ENCODE data around the gene MAP7D2. TPM values are rescaled to one million over a fixed set of nuclear protein-coding genes. Genes with fewer than 3 reads are reported as not detected.
"Not testable (repeated sequence)": the region's sequence is repeated elsewhere in the genome, so short reads cannot be mapped to it uniquely, and the experiment has no call there.

MAP7D2 gene
- total RNA-seq, 1 experiment from 2014 or later = 0.11 TPM

DNA sequence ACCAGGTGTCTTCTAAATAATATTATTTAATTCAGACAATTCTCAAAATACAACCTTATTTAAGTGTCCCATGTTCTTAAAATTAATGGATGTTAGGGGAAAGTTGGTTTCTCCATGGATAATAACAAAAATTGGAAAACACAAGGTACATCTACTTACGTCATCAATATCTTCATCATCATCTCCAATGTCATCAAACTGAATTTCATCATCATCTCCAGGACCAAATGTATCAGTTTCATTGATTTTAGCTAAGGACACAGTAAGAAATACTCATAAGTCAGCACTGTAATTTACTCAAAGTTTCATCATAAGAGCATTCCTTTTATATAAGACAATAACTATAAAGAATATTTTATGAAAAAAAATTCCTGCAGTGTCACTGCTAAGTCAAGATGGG lies 13.7 kb upstream of the MAP7D2 start:
- DNase-seq (ENCODE audit: low read depth in 1 of 2, low spot score in 2 of 2) = no peak
- H3K4me1 ChIP-seq (replicated peaks) = no peaks in the 10 kb centered on the region
- peaks cover 27% of the 10 kb centered on the region for H3K36me3 ChIP-seq
- H3K4me3 ChIP-seq = no peak overlapping the region
- no peak overlapping the region for H3K27ac ChIP-seq
- H3K27me3 ChIP-seq (replicated peaks) = no peaks in the 10 kb centered on the region
- no peaks in the 10 kb centered on the region for H3K9me3 ChIP-seq (replicated peaks)

DNA sequence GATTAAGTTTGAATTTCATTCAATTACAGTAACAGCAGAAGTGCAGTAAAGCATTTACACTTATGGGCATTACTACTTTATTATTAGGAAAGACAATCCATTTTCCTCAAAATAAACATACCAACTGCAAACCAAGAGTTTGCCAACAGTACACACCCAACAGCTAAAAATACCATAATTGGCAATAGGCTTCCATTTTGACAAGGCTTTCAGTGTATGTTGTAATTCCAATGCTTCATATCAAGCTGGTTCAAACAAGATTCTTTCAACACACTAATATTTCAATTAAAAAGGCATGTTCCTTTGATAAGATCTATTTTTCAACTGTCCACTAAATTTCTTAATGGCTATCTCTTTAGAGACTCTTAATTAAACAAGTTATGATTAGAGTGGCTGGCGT lies 12.8 kb upstream of the MAP7D2 start:
- DNase-seq (ENCODE audit: low read depth in 1 of 2, low spot score in 2 of 2) = no peak
- Histone ChIP-seq H3K4me1 (replicated peaks) (no peaks in the 10 kb centered on the region), H3K4me3 (no peak overlapping the region), H3K36me3 (peaks cover 27% of the 10 kb centered on the region), H3K9me3 (replicated peaks) (no peaks in the 10 kb centered on the region), H3K27me3 (replicated peaks) (no peaks in the 10 kb centered on the region), H3K27ac (no peak overlapping the region)

DNA sequence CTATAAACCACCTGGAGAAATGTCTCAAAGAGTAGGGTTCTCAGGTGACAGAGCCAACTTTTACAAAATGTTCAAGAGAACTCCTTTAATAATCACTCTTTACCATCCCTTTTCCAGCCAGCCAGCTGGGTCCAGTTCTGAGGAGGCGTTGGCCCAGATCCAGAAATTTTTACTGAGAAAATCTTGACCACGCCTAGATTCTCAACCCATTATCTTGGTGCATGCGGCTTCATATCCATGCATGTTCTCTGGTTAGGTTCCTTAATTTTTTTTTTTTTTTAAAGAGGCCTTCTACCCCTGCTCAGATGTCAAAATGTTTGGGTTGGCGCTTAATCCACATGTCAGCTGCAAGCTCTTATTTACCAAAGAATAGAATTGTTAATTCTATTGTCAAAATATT lies 12.0 kb upstream of the MAP7D2 start:
- Histone ChIP-seq H3K27ac (no peak overlapping the region), H3K36me3 (peaks cover 26% of the 10 kb centered on the region), H3K9me3 (replicated peaks) (no peaks in the 10 kb centered on the region), H3K4me1 (replicated peaks) (no peaks in the 10 kb centered on the region), H3K27me3 (replicated peaks) (no peaks in the 10 kb centered on the region), H3K4me3 (no peak overlapping the region)
- no peak for DNase-seq (ENCODE audit: low read depth in 1 of 2, low spot score in 2 of 2)

- not testable (repeated sequence) for H3K27ac ChIP-seq; H3K27me3 ChIP-seq (replicated peaks); H3K4me1 ChIP-seq (replicated peaks); H3K4me3 ChIP-seq; H3K9me3 ChIP-seq (replicated peaks); DNase-seq (ENCODE audit: low read depth in 1 of 2, low spot score in 2 of 2)
- peaks cover 13% of the 10 kb centered on the region for H3K36me3 ChIP-seq
Measured at GRCh38 chrX:20127440-20127839, 10.7 kb upstream of the MAP7D2 start.

DNA sequence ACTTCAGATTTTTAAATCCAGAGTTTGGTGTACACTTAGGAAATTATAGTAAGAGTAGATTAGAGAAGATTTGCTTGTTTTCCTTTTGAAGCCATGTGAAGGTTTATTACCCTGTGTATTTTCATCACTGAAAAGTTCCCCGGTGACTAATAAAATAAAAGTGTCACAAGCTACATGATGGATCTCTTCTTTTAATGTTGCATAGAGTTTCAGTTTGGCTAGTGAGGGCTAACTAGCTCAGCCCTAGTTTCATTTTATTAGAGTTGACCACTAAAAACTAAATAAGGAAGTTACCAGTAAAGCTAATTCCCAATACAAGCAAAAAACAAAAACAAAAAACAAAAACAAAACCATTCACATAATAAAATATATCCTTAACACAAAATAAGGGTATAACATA lies 10.1 kb upstream of the MAP7D2 start:
- not testable (repeated sequence) for H3K4me3 ChIP-seq; H3K36me3 ChIP-seq; H3K4me1 ChIP-seq (replicated peaks); H3K27ac ChIP-seq; H3K9me3 ChIP-seq (replicated peaks); H3K27me3 ChIP-seq (replicated peaks); DNase-seq (ENCODE audit: low read depth in 1 of 2, low spot score in 2 of 2)

DNA sequence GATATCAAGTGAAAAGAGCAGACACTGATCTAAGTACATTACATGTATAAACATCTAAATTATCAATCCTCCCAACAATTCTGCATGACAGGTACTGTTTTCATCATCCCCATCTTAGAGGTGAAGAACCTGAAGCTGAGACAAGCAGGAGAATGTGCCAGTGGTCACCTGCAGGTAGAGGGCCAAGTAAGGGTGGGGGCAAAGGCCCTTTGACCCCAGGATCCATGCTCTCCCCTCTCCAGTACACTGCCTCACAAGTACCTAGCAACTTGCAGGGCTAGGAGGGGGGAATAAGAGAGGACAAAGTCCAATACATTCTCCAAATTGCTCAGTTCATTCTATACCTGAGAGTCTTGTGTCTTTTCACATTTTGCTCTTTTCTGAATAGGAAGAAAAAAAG lies 8.3 kb upstream of the MAP7D2 start:
- DNase-seq (ENCODE audit: low read depth in 1 of 2, low spot score in 2 of 2) = no peak
- no peaks in the 10 kb centered on the region for H3K4me1 ChIP-seq (replicated peaks)
- H3K27me3 ChIP-seq (replicated peaks) = no peaks in the 10 kb centered on the region
- H3K9me3 ChIP-seq (replicated peaks) = no peaks in the 10 kb centered on the region
- H3K27ac ChIP-seq = no peak overlapping the region
- no peaks in the 10 kb centered on the region for H3K36me3 ChIP-seq
- no peak overlapping the region for H3K4me3 ChIP-seq

- no peak for DNase-seq (ENCODE audit: low read depth in 1 of 2, low spot score in 2 of 2)
- Histone ChIP-seq H3K36me3 (no peaks in the 10 kb centered on the region), H3K4me3 (no peak overlapping the region), H3K27ac (no peak overlapping the region), H3K27me3 (replicated peaks) (0 out of 2 replicates have a peak, but pooled peaks cover 5% of the 10 kb centered on the region), H3K9me3 (replicated peaks) (no peaks in the 10 kb centered on the region), H3K4me1 (replicated peaks) (no peaks in the 10 kb centered on the region)
Measured at GRCh38 chrX:20118065-20118824, 1.5 kb upstream of the MAP7D2 start.

DNA sequence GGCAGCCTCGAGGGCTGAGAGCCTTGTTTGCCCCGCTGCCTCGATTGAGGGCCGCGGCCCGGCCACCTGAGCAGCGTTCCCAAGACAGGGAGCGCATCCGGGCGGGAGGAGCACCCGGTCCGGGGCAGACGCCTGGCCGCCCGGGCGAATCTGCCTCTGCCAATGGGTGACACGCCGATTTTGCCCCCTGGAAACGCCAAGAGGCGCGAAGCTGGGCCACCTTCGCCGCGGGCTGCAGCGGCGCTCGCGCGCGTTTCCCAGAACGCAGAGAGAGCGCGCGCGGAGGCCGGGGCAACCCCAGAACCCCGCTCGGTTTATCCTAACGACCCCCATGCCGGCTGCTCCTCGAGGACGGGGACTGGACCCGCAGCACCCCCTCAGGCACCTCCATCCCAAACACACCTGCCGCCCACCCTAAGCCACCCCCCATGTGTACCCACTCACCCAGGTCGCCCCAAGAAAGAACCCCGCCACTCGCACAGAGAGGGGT lies 575 bp downstream of the MAP7D2 start:
- Histone ChIP-seq H3K4me3 (no peak overlapping the region), H3K36me3 (no peaks in the 10 kb centered on the region), H3K27ac (no peak overlapping the region)

DNA sequence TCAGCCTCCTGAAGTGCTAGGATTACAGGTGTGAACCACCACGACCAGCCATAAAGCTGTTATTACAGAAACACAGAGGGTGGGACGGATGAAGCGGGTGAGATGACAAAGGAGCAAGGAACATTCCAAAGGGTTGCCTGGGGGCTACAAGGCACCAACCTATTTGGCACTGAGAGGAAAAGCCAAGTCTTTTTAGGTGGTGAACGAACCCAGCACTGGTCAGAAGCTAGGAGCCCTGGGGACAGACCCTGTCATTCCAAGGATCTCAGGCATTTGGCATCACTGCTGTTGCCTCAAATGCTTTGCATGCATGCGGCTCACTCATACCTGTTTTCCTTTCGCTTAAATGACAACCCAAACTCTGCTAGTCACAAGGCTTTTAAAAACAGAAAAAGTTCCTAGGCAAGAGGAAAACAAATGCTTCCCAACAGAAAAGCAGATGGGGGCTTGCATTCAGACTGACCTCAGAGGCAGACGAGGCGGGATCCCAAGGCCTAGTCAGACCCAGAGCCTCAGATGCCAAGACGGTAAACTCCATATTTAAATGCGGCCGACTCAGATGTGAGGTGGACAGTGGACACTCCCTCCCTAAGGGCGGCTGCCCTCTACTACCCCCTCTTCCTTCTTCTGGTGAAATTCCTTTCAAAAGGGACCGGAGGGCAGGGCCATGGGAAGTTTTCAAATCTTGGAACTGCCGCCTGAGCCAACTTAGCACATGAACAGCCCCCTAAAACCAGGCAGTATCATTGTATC lies 4.5 kb downstream of the MAP7D2 start:
- H3K36me3 ChIP-seq = no peaks in the 10 kb centered on the region
- 0 out of 2 replicates have a peak, but pooled peaks cover 5% of the 10 kb centered on the region for H3K27me3 ChIP-seq (replicated peaks)
- no peaks in the 10 kb centered on the region for H3K4me1 ChIP-seq (replicated peaks)
- no peak overlapping the region for H3K27ac ChIP-seq
- no peaks in the 10 kb centered on the region for H3K9me3 ChIP-seq (replicated peaks)
- DNase-seq (ENCODE audit: low read depth in 1 of 2, low spot score in 2 of 2) = no peak
- H3K4me3 ChIP-seq = no peak overlapping the region

More for the DNA sequence above, 575 bp downstream of the MAP7D2 start:
- DNase-seq (ENCODE audit: low read depth in 1 of 2, low spot score in 2 of 2) = no peak
- Histone ChIP-seq H3K4me1 (replicated peaks) (no peaks in the 10 kb centered on the region), H3K9me3 (replicated peaks) (no peaks in the 10 kb centered on the region), H3K27me3 (replicated peaks) (0 out of 2 replicates have a peak, but pooled peaks cover 5% of the 10 kb centered on the region)

DNA sequence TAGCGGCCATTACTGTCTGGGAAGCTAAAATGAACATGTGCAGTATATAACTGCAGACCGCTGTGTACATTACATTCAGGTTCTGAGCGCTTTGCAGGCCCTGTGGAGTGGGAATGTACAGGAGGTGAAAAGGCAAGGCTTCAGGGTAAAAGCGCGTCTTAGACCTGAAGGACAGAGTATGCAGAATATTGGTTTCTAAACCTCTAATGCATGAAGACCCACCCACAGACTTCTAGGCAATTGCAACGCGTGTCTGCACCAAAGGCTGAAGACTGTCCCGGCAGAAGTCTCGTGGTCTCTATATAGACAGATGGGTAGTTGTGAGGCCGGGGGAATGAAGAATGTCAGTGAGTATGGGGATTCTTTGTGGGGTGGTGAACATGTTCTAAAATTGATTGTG lies 5.4 kb downstream of the MAP7D2 start:
- DNase-seq (ENCODE audit: low read depth in 1 of 2, low spot score in 2 of 2) = no peak
- Histone ChIP-seq H3K27me3 (replicated peaks) (no peaks in the 10 kb centered on the region), H3K27ac (no peak overlapping the region), H3K36me3 (no peaks in the 10 kb centered on the region), H3K4me1 (replicated peaks) (no peaks in the 10 kb centered on the region), H3K4me3 (no peak overlapping the region), H3K9me3 (replicated peaks) (no peaks in the 10 kb centered on the region)

DNA sequence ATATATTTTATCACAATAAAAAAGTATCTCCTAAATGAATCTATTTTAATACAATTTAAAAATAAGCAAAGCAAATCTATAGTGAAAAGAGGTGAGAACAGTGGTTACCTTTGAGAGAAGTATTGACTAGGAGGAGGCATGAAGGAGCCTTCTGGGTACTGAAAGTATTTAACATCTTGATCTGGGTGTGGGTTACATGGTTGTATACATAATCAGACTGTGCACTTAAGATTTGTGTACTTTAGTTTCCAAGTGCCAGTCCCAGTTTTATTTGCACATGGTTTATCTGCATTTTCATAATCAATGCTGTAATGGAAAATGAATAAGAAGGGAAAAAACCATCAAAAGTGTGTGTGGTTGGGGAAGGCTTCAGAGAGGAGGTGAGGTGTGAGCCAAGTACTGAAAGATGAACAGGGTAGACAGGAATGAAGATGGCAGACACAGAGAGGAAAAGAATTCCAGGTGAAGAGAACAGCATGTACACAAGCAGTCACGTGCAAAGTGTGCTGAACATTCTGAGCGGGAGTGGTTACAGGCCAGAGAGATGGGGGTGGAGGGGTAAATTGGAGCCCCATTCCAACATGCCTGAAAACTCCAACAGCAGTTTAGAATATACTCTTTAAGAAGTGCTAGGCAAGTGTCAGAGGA lies 14.6 kb downstream of the MAP7D2 start:
- no peak overlapping the region for H3K4me3 ChIP-seq
- DNase-seq (ENCODE audit: low read depth in 1 of 2, low spot score in 2 of 2) = no peak
- H3K27me3 ChIP-seq (replicated peaks) = no peaks in the 10 kb centered on the region
- no peaks in the 10 kb centered on the region for H3K9me3 ChIP-seq (replicated peaks)
- H3K27ac ChIP-seq = no peak overlapping the region
- H3K36me3 ChIP-seq = no peaks in the 10 kb centered on the region
- H3K4me1 ChIP-seq (replicated peaks) = no peaks in the 10 kb centered on the region

- H3K27me3 ChIP-seq (replicated peaks) = no peaks in the 10 kb centered on the region
- DNase-seq (ENCODE audit: low read depth in 1 of 2, low spot score in 2 of 2) = no peak
- H3K36me3 ChIP-seq = no peaks in the 10 kb centered on the region
- no peak overlapping the region for H3K4me3 ChIP-seq
- H3K27ac ChIP-seq = no peak overlapping the region
- no peaks in the 10 kb centered on the region for H3K4me1 ChIP-seq (replicated peaks)
- no peaks in the 10 kb centered on the region for H3K9me3 ChIP-seq (replicated peaks)
Measured at GRCh38 chrX:20091499-20091898, 25.2 kb downstream of the MAP7D2 start.

DNA sequence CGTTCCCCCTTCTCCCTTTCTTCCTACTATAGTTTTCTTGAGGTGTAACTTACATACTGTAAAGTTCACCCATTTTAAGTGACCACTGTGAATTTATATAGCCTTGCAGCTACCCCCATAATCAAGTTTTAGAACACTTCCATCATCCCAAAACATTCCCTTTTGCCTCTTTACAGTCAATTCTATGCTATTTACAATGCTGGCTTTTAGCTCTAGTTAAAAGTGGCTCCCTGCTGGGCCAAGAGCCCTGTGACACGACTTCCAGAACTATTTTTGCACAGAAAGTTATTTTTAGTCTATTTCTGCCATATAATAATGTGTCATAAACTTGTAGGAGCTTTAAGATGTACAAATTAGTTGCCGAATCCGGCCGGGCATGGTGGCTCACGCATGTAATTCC lies 26.9 kb downstream of the MAP7D2 start:
- Histone ChIP-seq H3K27me3 (replicated peaks) (no peaks in the 10 kb centered on the region), H3K27ac (no peak overlapping the region), H3K4me1 (replicated peaks) (no peaks in the 10 kb centered on the region), H3K9me3 (replicated peaks) (no peaks in the 10 kb centered on the region), H3K4me3 (no peak overlapping the region), H3K36me3 (no peaks in the 10 kb centered on the region)
- DNase-seq (ENCODE audit: low read depth in 1 of 2, low spot score in 2 of 2) = no peak

DNA sequence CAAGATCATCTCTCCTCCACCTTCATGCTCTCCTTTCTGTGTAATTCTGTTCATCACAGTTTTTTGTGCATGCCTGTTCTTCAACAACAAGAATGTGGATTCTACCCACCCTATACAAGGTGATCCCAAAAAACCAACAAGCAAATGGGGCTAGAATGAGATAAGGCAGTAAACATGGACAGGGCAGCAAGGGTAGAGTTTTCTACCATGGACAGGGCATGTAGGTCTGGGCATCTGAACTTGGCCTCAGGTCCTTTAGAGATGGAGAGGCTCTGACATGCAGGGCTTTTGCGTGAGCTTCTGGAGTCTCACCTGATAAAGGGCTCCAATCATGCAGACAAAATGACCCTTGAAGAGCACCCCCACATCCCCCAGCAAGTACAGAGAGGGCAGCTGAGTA lies 36.4 kb downstream of the MAP7D2 start:
- no peak for DNase-seq (ENCODE audit: low read depth in 1 of 2, low spot score in 2 of 2)
- no peaks in the 10 kb centered on the region for H3K36me3 ChIP-seq
- no peak overlapping the region for H3K27ac ChIP-seq
- H3K4me1 ChIP-seq (replicated peaks) = no peaks in the 10 kb centered on the region
- H3K27me3 ChIP-seq (replicated peaks) = no peaks in the 10 kb centered on the region
- H3K9me3 ChIP-seq (replicated peaks) = no peaks in the 10 kb centered on the region
- no peak overlapping the region for H3K4me3 ChIP-seq

Measured in SJSA1 (cell line).